ENCODE data around the gene SNX13. TPM values are rescaled to one million over a fixed set of nuclear protein-coding genes. Genes with fewer than 3 reads are reported as not detected.
A peak's percentile ranks its signal among the peaks of the same experiment; 100 is the strongest.

Gene SNX13
- total and polyA plus RNA-seq, 9 of the 15 experiments (the other 6 are each of a cell fraction or from before 2014, with no cell fraction given), result 5.6 to 33.2 (median 25.4) TPM

DNA sequence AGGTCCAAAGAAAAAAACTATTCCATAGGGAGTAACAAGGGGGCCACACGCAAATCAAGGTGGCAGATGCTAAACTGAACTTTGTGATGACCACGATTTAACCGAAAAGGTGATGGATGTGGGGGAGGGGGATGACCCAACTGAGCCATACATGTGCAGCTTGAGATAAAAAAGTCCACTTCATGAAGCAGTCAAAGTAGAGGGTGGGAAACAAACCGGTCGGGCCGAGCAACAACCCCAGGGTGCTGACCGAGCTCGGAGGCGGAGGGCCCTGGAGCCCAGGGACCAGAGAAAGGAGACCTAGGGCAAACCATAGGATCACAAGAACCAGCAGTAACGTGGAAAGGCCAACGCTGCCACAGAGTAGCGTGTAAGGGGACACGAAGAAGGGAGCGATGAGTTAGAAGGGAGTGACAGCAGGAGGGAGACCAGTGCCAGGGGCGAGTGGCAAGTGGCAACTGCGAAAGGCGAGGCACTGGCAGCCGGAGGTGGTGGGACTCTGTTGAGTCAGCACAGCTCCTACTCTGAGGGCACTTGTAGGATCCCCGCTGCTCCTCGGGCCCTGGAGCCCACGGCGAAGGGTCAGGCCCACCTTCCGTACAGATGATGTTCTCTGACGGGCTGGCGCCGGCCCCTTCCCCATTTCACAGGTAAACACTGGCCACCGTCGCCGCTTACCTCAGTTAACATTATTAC, 540 bp downstream of the SNX13 start (continued):
- TF ChIP-seq, protein P1, sequence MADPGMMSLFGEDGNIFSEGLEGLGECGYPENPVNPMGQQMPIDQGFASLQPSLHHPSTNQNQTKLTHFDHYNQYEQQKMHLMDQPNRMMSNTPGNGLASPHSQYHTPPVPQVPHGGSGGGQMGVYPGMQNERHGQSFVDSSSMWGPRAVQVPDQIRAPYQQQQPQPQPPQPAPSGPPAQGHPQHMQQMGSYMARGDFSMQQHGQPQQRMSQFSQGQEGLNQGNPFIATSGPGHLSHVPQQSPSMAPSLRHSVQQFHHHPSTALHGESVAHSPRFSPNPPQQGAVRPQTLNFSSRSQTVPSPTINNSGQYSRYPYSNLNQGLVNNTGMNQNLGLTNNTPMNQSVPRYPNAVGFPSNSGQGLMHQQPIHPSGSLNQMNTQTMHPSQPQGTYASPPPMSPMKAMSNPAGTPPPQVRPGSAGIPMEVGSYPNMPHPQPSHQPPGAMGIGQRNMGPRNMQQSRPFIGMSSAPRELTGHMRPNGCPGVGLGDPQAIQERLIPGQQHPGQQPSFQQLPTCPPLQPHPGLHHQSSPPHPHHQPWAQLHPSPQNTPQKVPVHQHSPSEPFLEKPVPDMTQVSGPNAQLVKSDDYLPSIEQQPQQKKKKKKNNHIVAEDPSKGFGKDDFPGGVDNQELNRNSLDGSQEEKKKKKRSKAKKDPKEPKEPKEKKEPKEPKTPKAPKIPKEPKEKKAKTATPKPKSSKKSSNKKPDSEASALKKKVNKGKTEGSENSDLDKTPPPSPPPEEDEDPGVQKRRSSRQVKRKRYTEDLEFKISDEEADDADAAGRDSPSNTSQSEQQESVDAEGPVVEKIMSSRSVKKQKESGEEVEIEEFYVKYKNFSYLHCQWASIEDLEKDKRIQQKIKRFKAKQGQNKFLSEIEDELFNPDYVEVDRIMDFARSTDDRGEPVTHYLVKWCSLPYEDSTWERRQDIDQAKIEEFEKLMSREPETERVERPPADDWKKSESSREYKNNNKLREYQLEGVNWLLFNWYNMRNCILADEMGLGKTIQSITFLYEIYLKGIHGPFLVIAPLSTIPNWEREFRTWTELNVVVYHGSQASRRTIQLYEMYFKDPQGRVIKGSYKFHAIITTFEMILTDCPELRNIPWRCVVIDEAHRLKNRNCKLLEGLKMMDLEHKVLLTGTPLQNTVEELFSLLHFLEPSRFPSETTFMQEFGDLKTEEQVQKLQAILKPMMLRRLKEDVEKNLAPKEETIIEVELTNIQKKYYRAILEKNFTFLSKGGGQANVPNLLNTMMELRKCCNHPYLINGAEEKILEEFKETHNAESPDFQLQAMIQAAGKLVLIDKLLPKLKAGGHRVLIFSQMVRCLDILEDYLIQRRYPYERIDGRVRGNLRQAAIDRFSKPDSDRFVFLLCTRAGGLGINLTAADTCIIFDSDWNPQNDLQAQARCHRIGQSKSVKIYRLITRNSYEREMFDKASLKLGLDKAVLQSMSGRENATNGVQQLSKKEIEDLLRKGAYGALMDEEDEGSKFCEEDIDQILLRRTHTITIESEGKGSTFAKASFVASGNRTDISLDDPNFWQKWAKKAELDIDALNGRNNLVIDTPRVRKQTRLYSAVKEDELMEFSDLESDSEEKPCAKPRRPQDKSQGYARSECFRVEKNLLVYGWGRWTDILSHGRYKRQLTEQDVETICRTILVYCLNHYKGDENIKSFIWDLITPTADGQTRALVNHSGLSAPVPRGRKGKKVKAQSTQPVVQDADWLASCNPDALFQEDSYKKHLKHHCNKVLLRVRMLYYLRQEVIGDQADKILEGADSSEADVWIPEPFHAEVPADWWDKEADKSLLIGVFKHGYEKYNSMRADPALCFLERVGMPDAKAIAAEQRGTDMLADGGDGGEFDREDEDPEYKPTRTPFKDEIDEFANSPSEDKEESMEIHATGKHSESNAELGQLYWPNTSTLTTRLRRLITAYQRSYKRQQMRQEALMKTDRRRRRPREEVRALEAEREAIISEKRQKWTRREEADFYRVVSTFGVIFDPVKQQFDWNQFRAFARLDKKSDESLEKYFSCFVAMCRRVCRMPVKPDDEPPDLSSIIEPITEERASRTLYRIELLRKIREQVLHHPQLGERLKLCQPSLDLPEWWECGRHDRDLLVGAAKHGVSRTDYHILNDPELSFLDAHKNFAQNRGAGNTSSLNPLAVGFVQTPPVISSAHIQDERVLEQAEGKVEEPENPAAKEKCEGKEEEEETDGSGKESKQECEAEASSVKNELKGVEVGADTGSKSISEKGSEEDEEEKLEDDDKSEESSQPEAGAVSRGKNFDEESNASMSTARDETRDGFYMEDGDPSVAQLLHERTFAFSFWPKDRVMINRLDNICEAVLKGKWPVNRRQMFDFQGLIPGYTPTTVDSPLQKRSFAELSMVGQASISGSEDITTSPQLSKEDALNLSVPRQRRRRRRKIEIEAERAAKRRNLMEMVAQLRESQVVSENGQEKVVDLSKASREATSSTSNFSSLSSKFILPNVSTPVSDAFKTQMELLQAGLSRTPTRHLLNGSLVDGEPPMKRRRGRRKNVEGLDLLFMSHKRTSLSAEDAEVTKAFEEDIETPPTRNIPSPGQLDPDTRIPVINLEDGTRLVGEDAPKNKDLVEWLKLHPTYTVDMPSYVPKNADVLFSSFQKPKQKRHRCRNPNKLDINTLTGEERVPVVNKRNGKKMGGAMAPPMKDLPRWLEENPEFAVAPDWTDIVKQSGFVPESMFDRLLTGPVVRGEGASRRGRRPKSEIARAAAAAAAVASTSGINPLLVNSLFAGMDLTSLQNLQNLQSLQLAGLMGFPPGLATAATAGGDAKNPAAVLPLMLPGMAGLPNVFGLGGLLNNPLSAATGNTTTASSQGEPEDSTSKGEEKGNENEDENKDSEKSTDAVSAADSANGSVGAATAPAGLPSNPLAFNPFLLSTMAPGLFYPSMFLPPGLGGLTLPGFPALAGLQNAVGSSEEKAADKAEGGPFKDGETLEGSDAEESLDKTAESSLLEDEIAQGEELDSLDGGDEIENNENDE (IDR thresholded peaks at IDR 0.05; ENCODE audit: low read depth, low read length), result no peak
- TF ChIP-seq BRCA1 (IDR thresholded peaks at IDR 0.05) (no peak), BRCA1 (CRISPR knock-in tag; IDR thresholded peaks at IDR 0.05) (no peak), SPI1 (IDR thresholded peaks at IDR 0.05; ENCODE audit: borderline replicate concordance, low read depth, low read length) (no peak), CBFB (CRISPR knock-in tag; IDR thresholded peaks at IDR 0.05) (no peak), ZNF445 (CRISPR knock-in tag; IDR thresholded peaks at IDR 0.05; ENCODE audit: low read depth) (no peak), SP1 (CRISPR knock-in tag; IDR thresholded peaks at IDR 0.05) (no peak), SAP30 (IDR thresholded peaks at IDR 0.05; ENCODE audit: borderline replicate concordance, insufficient read depth, low read depth, low read length, poor library complexity, severe bottlenecking) (no peak), IFI16 (CRISPR knock-in tag; IDR thresholded peaks at IDR 0.05) (no peak), MED1 (CRISPR knock-in tag; IDR thresholded peaks at IDR 0.05; ENCODE audit: borderline replicate concordance) (no peak), EP300 (IDR thresholded peaks at IDR 0.05; ENCODE audit: low read length) (peak; percentile 19; the same call in 1 of the 2 replicates), ZNF695 (CRISPR knock-in tag; IDR thresholded peaks at IDR 0.05) (no peak), MCM3 (IDR thresholded peaks at IDR 0.05) (no peak)
- TF ChIP-seq, protein P2, sequence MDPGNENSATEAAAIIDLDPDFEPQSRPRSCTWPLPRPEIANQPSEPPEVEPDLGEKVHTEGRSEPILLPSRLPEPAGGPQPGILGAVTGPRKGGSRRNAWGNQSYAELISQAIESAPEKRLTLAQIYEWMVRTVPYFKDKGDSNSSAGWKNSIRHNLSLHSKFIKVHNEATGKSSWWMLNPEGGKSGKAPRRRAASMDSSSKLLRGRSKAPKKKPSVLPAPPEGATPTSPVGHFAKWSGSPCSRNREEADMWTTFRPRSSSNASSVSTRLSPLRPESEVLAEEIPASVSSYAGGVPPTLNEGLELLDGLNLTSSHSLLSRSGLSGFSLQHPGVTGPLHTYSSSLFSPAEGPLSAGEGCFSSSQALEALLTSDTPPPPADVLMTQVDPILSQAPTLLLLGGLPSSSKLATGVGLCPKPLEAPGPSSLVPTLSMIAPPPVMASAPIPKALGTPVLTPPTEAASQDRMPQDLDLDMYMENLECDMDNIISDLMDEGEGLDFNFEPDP (CRISPR knock-in tag; IDR thresholded peaks at IDR 0.05), result no peak
- TF ChIP-seq, protein P3, sequence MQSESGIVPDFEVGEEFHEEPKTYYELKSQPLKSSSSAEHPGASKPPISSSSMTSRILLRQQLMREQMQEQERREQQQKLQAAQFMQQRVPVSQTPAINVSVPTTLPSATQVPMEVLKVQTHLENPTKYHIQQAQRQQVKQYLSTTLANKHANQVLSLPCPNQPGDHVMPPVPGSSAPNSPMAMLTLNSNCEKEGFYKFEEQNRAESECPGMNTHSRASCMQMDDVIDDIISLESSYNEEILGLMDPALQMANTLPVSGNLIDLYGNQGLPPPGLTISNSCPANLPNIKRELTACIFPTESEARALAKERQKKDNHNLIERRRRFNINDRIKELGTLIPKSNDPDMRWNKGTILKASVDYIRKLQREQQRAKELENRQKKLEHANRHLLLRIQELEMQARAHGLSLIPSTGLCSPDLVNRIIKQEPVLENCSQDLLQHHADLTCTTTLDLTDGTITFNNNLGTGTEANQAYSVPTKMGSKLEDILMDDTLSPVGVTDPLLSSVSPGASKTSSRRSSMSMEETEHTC (IDR thresholded peaks at IDR 0.05), result no peak

Data from K562 (cell line).